Endodermal cell (in vitro differentiated cells): ENCODE results near the gene KBTBD4. TPM values are rescaled to one million over a fixed set of nuclear protein-coding genes. Genes with fewer than 3 reads are reported as not detected.

Experiments used
- DNase-seq: peaks from one replicate; pipeline ENCODE4 v3.0.0-alpha.2; 2017
- H3K27ac ChIP-seq: 2 replicates; pipeline ENCODE4 v1.5.1; 2013; ENCODE audit warnings: mild to moderate bottlenecking, low read depth, low read length, moderate library complexity
- H3K27me3 ChIP-seq: 2 replicates; pipeline ENCODE4 v1.6.1; 2013; ENCODE audit warnings: mild to moderate bottlenecking, low read length, moderate library complexity; ENCODE audit not compliant: insufficient read depth, control insufficient read depth, poor library complexity, severe bottlenecking
- H3K36me3 ChIP-seq: 2 replicates; pipeline ENCODE4 v1.7.0; 2013; ENCODE audit warnings: mild to moderate bottlenecking, low read length, moderate library complexity; ENCODE audit not compliant: control insufficient read depth, insufficient read depth
- H3K4me1 ChIP-seq: one replicate; pipeline ENCODE4 v1.7.0; 2013; ENCODE audit warnings: low read length; ENCODE audit not compliant: control insufficient read depth, insufficient read depth
- H3K4me3 ChIP-seq: 2 replicates; pipeline ENCODE4 v1.5.1; 2013; ENCODE audit warnings: mild to moderate bottlenecking, low read length, moderate library complexity
- H3K9ac ChIP-seq: 2 replicates; pipeline ENCODE4 v1.6.1; 2013; ENCODE audit warnings: mild to moderate bottlenecking, low read length, moderate library complexity; ENCODE audit not compliant: poor library complexity, severe bottlenecking; ENCODE audit errors: extremely low read depth
- H3K9me3 ChIP-seq: 2 replicates; pipeline ENCODE4 v1.6.1; 2013; ENCODE audit warnings: mild to moderate bottlenecking, low read length, moderate library complexity; ENCODE audit not compliant: control insufficient read depth
- H3K27ac Mint-ChIP-seq: 2 replicates; pipeline ENCODE4 v1.8.0; 2020; ENCODE audit warnings: mixed read lengths
- H3K27me3 Mint-ChIP-seq: 2 replicates; pipeline ENCODE4 v1.8.0; 2021; ENCODE audit warnings: mild to moderate bottlenecking, mixed read lengths; ENCODE audit not compliant: insufficient read depth
- H3K36me3 Mint-ChIP-seq: 2 replicates; pipeline ENCODE4 v1.8.0; 2020; ENCODE audit warnings: low read depth, mixed read lengths
- H3K4me1 Mint-ChIP-seq: 2 replicates; pipeline ENCODE4 v1.8.0; 2020; ENCODE audit warnings: mixed read lengths
- H3K4me3 Mint-ChIP-seq: 2 replicates; pipeline ENCODE4 v1.8.0; 2020; ENCODE audit warnings: mild to moderate bottlenecking, moderate library complexity, mixed read lengths
- H3K9me3 Mint-ChIP-seq: 2 replicates; pipeline ENCODE4 v1.8.0; 2020; ENCODE audit warnings: mild to moderate bottlenecking, mixed read lengths
- CTCF ChIP-seq: fragments of 200-600 bp; sonication (generic); conservative IDR thresholded peaks from 2 replicates; pipeline ENCODE4 v1.5.0; 2021; ENCODE audit warnings: antibody characterized with exemption, mild to moderate bottlenecking
- WGBS, 2 experiments: methylation state at CpG; one replicate each; pipeline versions ENCODE4 v1.1.5 to v1.1.7; 2013; ENCODE audit warnings: missing lambda C conversion rate in 2 of 2, mixed read lengths in 1 of 2; ENCODE audit not compliant: insufficient coverage in 1 of 2, insufficient read length in 1 of 2; 5-methylcytosine and 5-hydroxymethylcytosine counted together
- total RNA-seq, 2 donors: library from RNA; stranded (reverse); fragmentation: NEBNext Ultra II Directional in 1 of 2; extraction: Animal tissue kit (Norgen Biotek cat#: 25700) in 1 of 2; gene quantifications; 2 replicates in 1 of 2; 3 replicates in 1 of 2; pipeline ENCODE4 v1.2.1, GENCODE V29; 2021

Gene KBTBD4
- total RNA-seq, 2 donors from 2014 or later = 13.7 to 14.8 TPM

DNA sequence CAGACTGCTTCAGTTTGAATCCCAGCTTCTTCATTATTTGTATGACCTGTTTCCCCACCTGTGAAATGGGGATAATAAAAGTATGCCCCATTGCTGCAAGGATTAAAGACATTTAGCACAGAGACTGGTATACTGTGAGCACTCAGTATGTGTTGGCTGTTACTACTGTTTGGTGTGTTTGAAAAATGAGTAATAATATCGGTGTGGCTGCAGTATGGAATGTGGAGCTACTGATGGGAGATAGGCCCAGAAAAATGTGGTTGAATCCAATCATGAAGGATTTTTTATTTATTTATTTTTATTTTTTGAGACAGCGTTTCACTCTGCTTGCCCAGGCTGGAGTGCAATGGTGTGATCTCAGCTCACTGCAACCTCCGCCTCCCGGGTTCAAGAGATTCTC lies 24.5 kb upstream of the KBTBD4 start:
- H3K4me1 ChIP-seq = peaks cover 12% of the 10 kb centered on the region
- no peak for DNase-seq
- Mint-ChIP-seq H3K4me1 (peaks cover 27% of the 10 kb centered on the region), H3K27ac (no peak overlapping the region), H3K27me3 (no peaks in the 10 kb centered on the region), H3K36me3 (no peaks in the 10 kb centered on the region), H3K9me3 (no peaks in the 10 kb centered on the region), H3K4me3 (no peak overlapping the region)
- H3K36me3 ChIP-seq = no peaks in the 10 kb centered on the region
- WGBS, 2 experiments = 91 to 95% methylated on average over 4 of the region's 4 CpGs
- H3K4me3 ChIP-seq = no peak overlapping the region
- no peak overlapping the region for H3K27ac ChIP-seq
- H3K27me3 ChIP-seq = no peaks in the 10 kb centered on the region
- no peaks in the 10 kb centered on the region for H3K9me3 ChIP-seq
- H3K9ac ChIP-seq = no peak overlapping the region
- TF ChIP-seq CTCF = no peak

DNA sequence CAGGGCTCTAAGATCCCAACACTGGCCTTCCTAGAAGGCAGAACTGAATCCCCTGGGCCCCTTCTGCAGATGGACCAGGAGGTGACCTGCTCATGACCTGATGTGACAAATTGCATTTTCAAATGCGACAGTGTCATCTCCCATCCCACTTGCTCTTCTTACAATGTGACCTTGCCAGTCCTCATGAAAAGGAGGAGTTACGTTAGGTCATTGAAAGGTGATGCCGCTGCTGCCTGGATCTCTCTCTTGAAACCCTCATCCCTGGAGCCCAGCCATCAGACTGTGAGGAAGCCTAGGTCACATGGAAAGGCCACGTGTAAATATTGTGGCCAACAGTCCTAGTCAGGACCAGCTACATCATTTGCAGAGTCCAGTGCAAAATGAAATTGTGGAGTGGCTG lies 21.1 kb upstream of the KBTBD4 start:
- Histone ChIP-seq H3K4me1 (peaks cover 9% of the 10 kb centered on the region), H3K27ac (no peak overlapping the region), H3K9ac (peak overlapping the region; percentile 56), H3K27me3 (peaks cover 7% of the 10 kb centered on the region), H3K4me3 (no peak overlapping the region), H3K9me3 (no peaks in the 10 kb centered on the region), H3K36me3 (no peaks in the 10 kb centered on the region)
- Mint-ChIP-seq H3K4me3 (no peak overlapping the region), H3K9me3 (no peaks in the 10 kb centered on the region), H3K4me1 (peaks cover 13% of the 10 kb centered on the region), H3K36me3 (no peaks in the 10 kb centered on the region), H3K27ac (peak overlapping the region; percentile 87), H3K27me3 (peaks cover 12% of the 10 kb centered on the region)
- TF ChIP-seq CTCF = no peak
- WGBS, 2 experiments = 71 to 89% methylated on average over 4 of the region's 4 CpGs
- no peak for DNase-seq

GRCh38 chr11:47595967-47596366 lies 17.2 kb upstream of the KBTBD4 start:
- DNase-seq = no peak
- H3K4me3 ChIP-seq = no peak overlapping the region
- no peaks in the 10 kb centered on the region for H3K36me3 Mint-ChIP-seq
- peaks cover 30% of the 10 kb centered on the region for H3K27me3 ChIP-seq
- H3K9ac ChIP-seq = no peak overlapping the region
- peaks cover 21% of the 10 kb centered on the region for H3K4me1 Mint-ChIP-seq
- no peak overlapping the region for H3K4me3 Mint-ChIP-seq
- peaks cover 47% of the 10 kb centered on the region for H3K27me3 Mint-ChIP-seq
- H3K9me3 ChIP-seq = no peaks in the 10 kb centered on the region
- H3K4me1 ChIP-seq = peaks cover 9% of the 10 kb centered on the region
- H3K27ac ChIP-seq = no peak overlapping the region
- no peaks in the 10 kb centered on the region for H3K36me3 ChIP-seq
- no peaks in the 10 kb centered on the region for H3K9me3 Mint-ChIP-seq
- H3K27ac Mint-ChIP-seq = no peak overlapping the region
- 100% methylated on average over 1 of the region's 1 CpG for WGBS, 2 experiments
- no peak for TF ChIP-seq CTCF
